ENCODE data around the gene KANSL1. TPM values are rescaled to one million over a fixed set of nuclear protein-coding genes. Genes with fewer than 3 reads are reported as not detected.
"Not testable (repeated sequence)": the region's sequence is repeated elsewhere in the genome, so short reads cannot be mapped to it uniquely, and the experiment has no call there.

The KANSL1 gene
- total RNA-seq, 2 experiments from 2014 or later = 80.5 to 82.8 TPM

GRCh38 chr17:46108120-46108519 lies 85.1 kb downstream of the KANSL1 start:
- peaks cover 7% of the 10 kb centered on the region for H3K36me3 Mint-ChIP-seq (ENCODE audit: low read depth)
- CTCF ChIA-PET = interaction anchor here (1.2 kb wide), 1 partner anchor 15 kb away, joined by 5 read pairs; no protein-coding TSS in a partner anchor
- ATAC-seq (no peak), DNase-seq (no peak)
- H3K27ac Mint-ChIP-seq = no peak overlapping the region
- POLR2A ChIA-PET = no interaction called here
- H3K4me1 Mint-ChIP-seq (ENCODE audit: low read depth) = peaks cover 32% of the 10 kb centered on the region
- no peak overlapping the region for H3K4me3 Mint-ChIP-seq
- H3K9me3 Mint-ChIP-seq (ENCODE audit: insufficient read depth) = no peaks in the 10 kb centered on the region
- H3K27me3 Mint-ChIP-seq (ENCODE audit: low read depth) = no peaks in the 10 kb centered on the region

- Mint-ChIP-seq H3K27ac (no peak overlapping the region), H3K4me1 (ENCODE audit: low read depth) (peaks cover 38% of the 10 kb centered on the region), H3K9me3 (ENCODE audit: insufficient read depth) (no peaks in the 10 kb centered on the region), H3K36me3 (ENCODE audit: low read depth) (peaks cover 7% of the 10 kb centered on the region), H3K4me3 (no peak overlapping the region), H3K27me3 (ENCODE audit: low read depth) (no peaks in the 10 kb centered on the region)
- DNase-seq = no peak
- POLR2A ChIA-PET = no interaction called here
- CTCF ChIA-PET = no interaction called here
- ATAC-seq = no peak
Measured at GRCh38 chr17:46106966-46107644, 86.1 kb downstream of the KANSL1 start.

GRCh38 chr17:46102806-46103205 lies 90.4 kb downstream of the KANSL1 start:
- H3K9me3 Mint-ChIP-seq (ENCODE audit: insufficient read depth); POLR2A ChIA-PET; DNase-seq; H3K36me3 Mint-ChIP-seq (ENCODE audit: low read depth); ATAC-seq; H3K4me3 Mint-ChIP-seq; H3K27ac Mint-ChIP-seq; CTCF ChIA-PET; H3K27me3 Mint-ChIP-seq (ENCODE audit: low read depth): not testable (repeated sequence)
- H3K4me1 Mint-ChIP-seq (ENCODE audit: low read depth) = peaks cover 42% of the 10 kb centered on the region

- H3K4me3 Mint-ChIP-seq; H3K27ac Mint-ChIP-seq; H3K27me3 Mint-ChIP-seq (ENCODE audit: low read depth); ATAC-seq; DNase-seq; POLR2A ChIA-PET; H3K9me3 Mint-ChIP-seq (ENCODE audit: insufficient read depth): not testable (repeated sequence)
- Mint-ChIP-seq H3K36me3 (ENCODE audit: low read depth) (peaks cover 14% of the 10 kb centered on the region), H3K4me1 (ENCODE audit: low read depth) (peaks cover 44% of the 10 kb centered on the region)
- CTCF ChIA-PET = interaction anchor here (1.9 kb wide), 1 partner anchor 13 kb away, joined by 4 read pairs; no protein-coding TSS in a partner anchor
Measured at GRCh38 chr17:46101785-46102617, 91.2 kb downstream of the KANSL1 start.

GRCh38 chr17:46100590-46100989 lies 92.6 kb downstream of the KANSL1 start:
- Mint-ChIP-seq H3K9me3 (ENCODE audit: insufficient read depth) (no peaks in the 10 kb centered on the region), H3K4me1 (ENCODE audit: low read depth) (peaks cover 37% of the 10 kb centered on the region), H3K27ac (peak overlapping the region; percentile 39), H3K36me3 (ENCODE audit: low read depth) (peaks cover 11% of the 10 kb centered on the region), H3K27me3 (ENCODE audit: low read depth) (no peaks in the 10 kb centered on the region), H3K4me3 (no peak overlapping the region)
- ATAC-seq (no peak), DNase-seq (no peak)
- POLR2A ChIA-PET = no interaction called here
- CTCF ChIA-PET = interaction anchor here (1.0 to 1.9 kb wide), 3 partner anchors 14 to 112 kb away, joined by 4 to 5 read pairs (median 4); no protein-coding TSS in a partner anchor

GRCh38 chr17:46099865-46100264 lies 93.4 kb downstream of the KANSL1 start:
- DNase-seq (no peak), ATAC-seq (no peak)
- POLR2A ChIA-PET = no interaction called here
- H3K36me3 Mint-ChIP-seq (ENCODE audit: low read depth) = peaks cover 11% of the 10 kb centered on the region
- no peak overlapping the region for H3K27ac Mint-ChIP-seq
- CTCF ChIA-PET = interaction anchor here (1.1 to 1.9 kb wide), 3 partner anchors 15 to 113 kb away, joined by 4 to 5 read pairs (median 4); no protein-coding TSS in a partner anchor
- no peaks in the 10 kb centered on the region for H3K9me3 Mint-ChIP-seq (ENCODE audit: insufficient read depth)
- H3K4me3 Mint-ChIP-seq = no peak overlapping the region
- peaks cover 37% of the 10 kb centered on the region for H3K4me1 Mint-ChIP-seq (ENCODE audit: low read depth)
- H3K27me3 Mint-ChIP-seq (ENCODE audit: low read depth) = no peaks in the 10 kb centered on the region

GRCh38 chr17:46097497-46097896 lies 95.7 kb downstream of the KANSL1 start:
- POLR2A ChIA-PET = no interaction called here
- H3K4me3 Mint-ChIP-seq = no peak overlapping the region
- no peak for ATAC-seq
- H3K36me3 Mint-ChIP-seq (ENCODE audit: low read depth) = peaks cover 20% of the 10 kb centered on the region
- H3K4me1 Mint-ChIP-seq (ENCODE audit: low read depth) = peaks cover 28% of the 10 kb centered on the region
- no peak for DNase-seq
- no peaks in the 10 kb centered on the region for H3K27me3 Mint-ChIP-seq (ENCODE audit: low read depth)
- H3K27ac Mint-ChIP-seq = no peak overlapping the region
- no peaks in the 10 kb centered on the region for H3K9me3 Mint-ChIP-seq (ENCODE audit: insufficient read depth)
- CTCF ChIA-PET = interaction anchor here (1.2 kb wide), 1 partner anchor 33 kb away, joined by 3 read pairs; no protein-coding TSS in a partner anchor

- peaks cover 35% of the 10 kb centered on the region for H3K36me3 Mint-ChIP-seq (ENCODE audit: low read depth)
Measured at GRCh38 chr17:46092991-46093390, 100.2 kb downstream of the KANSL1 start.

GRCh38 chr17:46090871-46091270 lies 102.4 kb downstream of the KANSL1 start:
- peaks cover 2% of the 10 kb centered on the region for H3K4me1 Mint-ChIP-seq (ENCODE audit: low read depth)
- no peaks in the 10 kb centered on the region for H3K27me3 Mint-ChIP-seq (ENCODE audit: low read depth)
- ChIA-PET CTCF (interaction anchor here (1.6 to 3.1 kb wide), 2 partner anchors 46 to 122 kb away, joined by 5 to 13 read pairs; no protein-coding TSS in a partner anchor), POLR2A (no interaction called here)
- H3K27ac Mint-ChIP-seq = no peak overlapping the region
- ATAC-seq (no peak), DNase-seq (no peak)
- H3K36me3 Mint-ChIP-seq (ENCODE audit: low read depth) = peaks cover 36% of the 10 kb centered on the region
- no peak overlapping the region for H3K4me3 Mint-ChIP-seq
- H3K9me3 Mint-ChIP-seq (ENCODE audit: insufficient read depth) = no peaks in the 10 kb centered on the region

More at GRCh38 chr17:46092991-46093390, 100.2 kb downstream of the KANSL1 start:
- no peak for ATAC-seq
- Mint-ChIP-seq H3K4me3 (no peak overlapping the region), H3K9me3 (ENCODE audit: insufficient read depth) (no peaks in the 10 kb centered on the region), H3K27me3 (ENCODE audit: low read depth) (no peaks in the 10 kb centered on the region), H3K27ac (no peak overlapping the region), H3K4me1 (ENCODE audit: low read depth) (peaks cover 7% of the 10 kb centered on the region)
- ChIA-PET CTCF (interaction anchor here (0.7 to 1.4 kb wide), 3 partner anchors 16 to 120 kb away, joined by 3 to 5 read pairs (median 3); no protein-coding TSS in a partner anchor), POLR2A (no interaction called here)
- no peak for DNase-seq

- Mint-ChIP-seq H3K36me3 (ENCODE audit: low read depth) (peaks cover 40% of the 10 kb centered on the region), H3K27me3 (ENCODE audit: low read depth) (no peaks in the 10 kb centered on the region), H3K4me3 (no peak overlapping the region), H3K9me3 (ENCODE audit: insufficient read depth) (no peaks in the 10 kb centered on the region), H3K27ac (no peak overlapping the region), H3K4me1 (ENCODE audit: low read depth) (peaks cover 2% of the 10 kb centered on the region)
- no peak for ATAC-seq
- CTCF ChIA-PET = interaction anchor here (3.1 kb wide), 1 partner anchor 45 kb away, joined by 13 read pairs; no protein-coding TSS in a partner anchor
- POLR2A ChIA-PET = interaction anchor here (0.6 to 0.8 kb wide), 2 partner anchors 36 to 1586 kb away, joined by 3 read pairs; partner anchors contain the start of gene GPATCH8
- no peak for DNase-seq
Measured at GRCh38 chr17:46089389-46089965, 103.8 kb downstream of the KANSL1 start.

- DNase-seq = no peak
- ChIA-PET POLR2A (interaction anchor here (0.6 kb wide), 1 partner anchor 35 kb away, joined by 3 read pairs; no protein-coding TSS in a partner anchor), CTCF (interaction anchor here (0.8 to 3.1 kb wide), 3 partner anchors 9 to 44 kb away, joined by 3 to 13 read pairs (median 4); no protein-coding TSS in a partner anchor)
- H3K36me3 Mint-ChIP-seq (ENCODE audit: low read depth) = peaks cover 37% of the 10 kb centered on the region
- peaks cover 2% of the 10 kb centered on the region for H3K4me1 Mint-ChIP-seq (ENCODE audit: low read depth)
- H3K4me3 Mint-ChIP-seq = no peak overlapping the region
- H3K27me3 Mint-ChIP-seq (ENCODE audit: low read depth) = no peaks in the 10 kb centered on the region
- no peak for ATAC-seq
- peak overlapping the region; percentile 51 for H3K27ac Mint-ChIP-seq
- H3K9me3 Mint-ChIP-seq (ENCODE audit: insufficient read depth) = no peaks in the 10 kb centered on the region
Measured at GRCh38 chr17:46088595-46088994, 104.6 kb downstream of the KANSL1 start.

Data from activated CD8-positive, alpha-beta T cell treated with anti-CD3 and anti-CD28 coated beads, Interleukin-2, amount 10 ng/mL, durations not matched to agents 7 days and 5 days (primary cell).